Brain pericyte (primary cell): ENCODE data around the gene MCFD2.

Experiments
- DNase-seq: peaks from one replicate; pipeline ENCODE4 v3.0.0-alpha.2; 2012; ENCODE audit warnings: low read depth, low spot score

The MCFD2 gene

GRCh38 chr2:46939626-46940359 lies 24.2 kb upstream of the MCFD2 start:
- DNase-seq = no peak

GRCh38 chr2:46937471-46937901 lies 21.9 kb upstream of the MCFD2 start:
- DNase-seq = no peak

- DNase-seq = no peak
These were observed 21.0 kb upstream of the MCFD2 start for GRCh38 chr2:46936566-46936965.

- no peak for DNase-seq
These were observed 19.5 kb upstream of the MCFD2 start for GRCh38 chr2:46935071-46935470.

GRCh38 chr2:46929612-46930011 lies 14.0 kb upstream of the MCFD2 start:
- DNase-seq = no peak

GRCh38 chr2:46926863-46927262 lies 11.3 kb upstream of the MCFD2 start:
- no peak for DNase-seq

GRCh38 chr2:46925474-46926351 lies 10.1 kb upstream of the MCFD2 start:
- no peak for DNase-seq

GRCh38 chr2:46924608-46925007 lies 9.0 kb upstream of the MCFD2 start:
- DNase-seq = no peak

GRCh38 chr2:46924038-46924437 lies 8.4 kb upstream of the MCFD2 start:
- DNase-seq = no peak

GRCh38 chr2:46923041-46923528 lies 7.5 kb upstream of the MCFD2 start:
- no peak for DNase-seq

- no peak for DNase-seq
These were observed 7.0 kb upstream of the MCFD2 start for GRCh38 chr2:46922606-46923005.

- no peak for DNase-seq
These were observed 6.3 kb upstream of the MCFD2 start for GRCh38 chr2:46921676-46922448.

- no peak for DNase-seq
These were observed 2.0 kb upstream of the MCFD2 start for GRCh38 chr2:46917628-46918027.

GRCh38 chr2:46915811-46916630 lies 415 bp upstream of the MCFD2 start:
- DNase-seq = peak; percentile 57

- no peak for DNase-seq
These were observed 902 bp downstream of the MCFD2 start for GRCh38 chr2:46914578-46915230.

- no peak for DNase-seq
These were observed 1.9 kb downstream of the MCFD2 start for GRCh38 chr2:46913471-46914381.

GRCh38 chr2:46909771-46910419 lies 5.7 kb downstream of the MCFD2 start:
- DNase-seq = peak; percentile 53

- no peak for DNase-seq
These were observed 6.5 kb downstream of the MCFD2 start for GRCh38 chr2:46909150-46909549.
